ENCODE measurements around the gene TOGARAM1.

TOGARAM1 gene

GRCh38 chr14:44982594-44982993 lies 20.6 kb downstream of the TOGARAM1 start:
- ChIA-PET CTCF (interaction anchor here (2.0 kb wide), 1 partner anchor 19 kb away, joined by 8 read pairs; the partner anchor contains the start of gene TOGARAM1), POLR2A (no interaction called here)
- no peak for TF ChIP-seq CTCF (IDR thresholded peaks at IDR 0.05; ENCODE audit: control extremely low read depth, extremely low read depth, low read depth, missing control alignments)
- no peak for DNase-seq (ENCODE audit: extremely low spot score)

DNA sequence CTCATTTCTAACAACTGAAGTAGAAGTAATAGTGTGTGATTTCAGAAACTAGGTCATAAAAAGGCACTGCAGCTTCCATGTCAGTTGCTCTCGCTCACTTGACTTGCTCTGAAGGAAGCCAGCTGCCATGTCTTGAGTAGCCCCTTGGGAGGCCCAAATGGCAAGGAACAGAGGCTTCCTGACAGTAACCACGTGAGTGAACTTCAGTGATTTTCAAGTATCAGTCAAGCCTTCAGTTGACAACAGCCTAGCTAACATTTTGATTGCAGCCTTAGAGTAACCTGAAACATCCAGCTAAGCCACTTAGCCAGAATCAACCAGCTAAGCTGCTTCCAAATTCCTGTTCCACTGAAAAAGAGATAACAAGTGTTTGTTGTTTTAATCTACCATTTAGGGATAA lies 26.7 kb downstream of the TOGARAM1 start:
- DNase-seq (ENCODE audit: extremely low spot score): no peak
- POLR2A ChIA-PET: no interaction called here
- no peak for TF ChIP-seq CTCF (IDR thresholded peaks at IDR 0.05; ENCODE audit: control extremely low read depth, extremely low read depth, low read depth, missing control alignments)
- CTCF ChIA-PET: interaction anchor here (1.3 to 1.6 kb wide), 2 partner anchors 9 to 27 kb away, joined by 4 to 8 read pairs; partner anchors contain the start of genes KLHL28 and TOGARAM1

GRCh38 chr14:44989497-44990440 lies 27.8 kb downstream of the TOGARAM1 start:
- no peak for TF ChIP-seq CTCF (IDR thresholded peaks at IDR 0.05; ENCODE audit: control extremely low read depth, extremely low read depth, low read depth, missing control alignments)
- POLR2A ChIA-PET: no interaction called here
- no peak for DNase-seq (ENCODE audit: extremely low spot score)
- CTCF ChIA-PET: interaction anchor here (1.3 to 1.6 kb wide), 2 partner anchors 10 to 28 kb away, joined by 3 to 4 read pairs; partner anchors contain the start of genes KLHL28 and TOGARAM1

GRCh38 chr14:44990533-44990932 lies 28.5 kb downstream of the TOGARAM1 start:
- DNase-seq (ENCODE audit: extremely low spot score): no peak
- CTCF ChIA-PET: interaction anchor here (1.3 kb wide), 1 partner anchor 11 kb away, joined by 3 read pairs; no protein-coding TSS in a partner anchor
- POLR2A ChIA-PET: no interaction called here
- no peak for TF ChIP-seq CTCF (IDR thresholded peaks at IDR 0.05; ENCODE audit: control extremely low read depth, extremely low read depth, low read depth, missing control alignments)

DNA sequence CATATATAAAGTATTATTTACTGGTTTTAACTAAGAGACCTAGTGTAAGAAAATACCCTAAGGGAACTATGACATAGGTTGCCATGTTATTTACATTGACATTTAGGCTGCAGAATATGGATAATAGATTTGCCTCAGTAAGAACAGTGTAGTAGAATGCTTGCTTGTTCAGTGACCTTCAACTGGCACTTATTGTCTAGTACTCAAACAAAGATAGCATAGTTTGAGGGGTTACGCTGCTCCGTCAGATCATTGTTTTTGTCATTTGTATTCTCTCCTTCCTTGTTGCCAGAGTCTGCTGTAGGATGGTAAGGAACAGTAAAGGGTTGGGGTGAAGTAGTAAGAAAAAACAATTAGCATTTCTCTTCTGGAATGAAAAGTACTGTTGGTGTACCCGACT lies 33.2 kb downstream of the TOGARAM1 start:
- no peak for DNase-seq (ENCODE audit: extremely low spot score)
- ChIA-PET CTCF (no interaction called here), POLR2A (no interaction called here)
- no peak for TF ChIP-seq CTCF (IDR thresholded peaks at IDR 0.05; ENCODE audit: control extremely low read depth, extremely low read depth, low read depth, missing control alignments)

DNA sequence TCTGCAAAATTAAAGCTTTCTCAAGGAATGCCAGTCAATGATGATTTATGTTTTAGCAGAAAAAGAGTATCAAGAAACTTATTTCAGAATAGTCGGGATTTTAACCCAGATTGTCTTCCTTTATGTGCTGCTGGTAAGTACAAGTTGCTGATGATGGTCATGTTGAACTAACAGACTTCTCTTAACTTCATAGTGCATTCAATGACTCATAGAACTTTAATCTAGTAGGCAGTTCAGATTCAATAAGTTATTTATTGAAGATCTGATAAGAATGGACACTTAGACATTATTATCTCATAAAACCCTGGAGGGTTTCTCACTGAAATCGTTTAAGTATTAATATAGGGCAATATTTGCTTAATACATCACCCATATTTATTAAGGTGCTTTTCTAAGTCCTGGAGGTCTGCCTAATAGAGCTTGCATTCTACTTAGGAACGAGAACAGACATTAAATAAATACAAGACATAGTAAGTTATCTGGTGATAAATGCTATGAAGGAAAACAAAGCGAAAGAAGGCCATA lies 33.8 kb downstream of the TOGARAM1 start:
- no peak for TF ChIP-seq CTCF (IDR thresholded peaks at IDR 0.05; ENCODE audit: control extremely low read depth, extremely low read depth, low read depth, missing control alignments)
- ChIA-PET POLR2A (no interaction called here), CTCF (no interaction called here)
- DNase-seq (ENCODE audit: extremely low spot score): no peak

All from GM10248 (cell line).